A549 treated with CpdA at 1 μM for 4 hours (cell line): ENCODE measurements around the gene PGS1. TPM values are rescaled to one million over a fixed set of nuclear protein-coding genes. Genes with fewer than 3 reads are reported as not detected.

Source experiments
- total RNA-seq: library from RNA; stranded (reverse); fragments of 200-300 nt; extraction: Qiagen RNA extraction; gene quantifications from 5 replicates; pipeline ENCODE4 v1.2.3, GENCODE V29; 2022; ENCODE audit warnings: low read depth

Gene PGS1
- total RNA-seq: 21.8 to 28.7 TPM (median 28.0 TPM) in 5 replicates

DNA sequence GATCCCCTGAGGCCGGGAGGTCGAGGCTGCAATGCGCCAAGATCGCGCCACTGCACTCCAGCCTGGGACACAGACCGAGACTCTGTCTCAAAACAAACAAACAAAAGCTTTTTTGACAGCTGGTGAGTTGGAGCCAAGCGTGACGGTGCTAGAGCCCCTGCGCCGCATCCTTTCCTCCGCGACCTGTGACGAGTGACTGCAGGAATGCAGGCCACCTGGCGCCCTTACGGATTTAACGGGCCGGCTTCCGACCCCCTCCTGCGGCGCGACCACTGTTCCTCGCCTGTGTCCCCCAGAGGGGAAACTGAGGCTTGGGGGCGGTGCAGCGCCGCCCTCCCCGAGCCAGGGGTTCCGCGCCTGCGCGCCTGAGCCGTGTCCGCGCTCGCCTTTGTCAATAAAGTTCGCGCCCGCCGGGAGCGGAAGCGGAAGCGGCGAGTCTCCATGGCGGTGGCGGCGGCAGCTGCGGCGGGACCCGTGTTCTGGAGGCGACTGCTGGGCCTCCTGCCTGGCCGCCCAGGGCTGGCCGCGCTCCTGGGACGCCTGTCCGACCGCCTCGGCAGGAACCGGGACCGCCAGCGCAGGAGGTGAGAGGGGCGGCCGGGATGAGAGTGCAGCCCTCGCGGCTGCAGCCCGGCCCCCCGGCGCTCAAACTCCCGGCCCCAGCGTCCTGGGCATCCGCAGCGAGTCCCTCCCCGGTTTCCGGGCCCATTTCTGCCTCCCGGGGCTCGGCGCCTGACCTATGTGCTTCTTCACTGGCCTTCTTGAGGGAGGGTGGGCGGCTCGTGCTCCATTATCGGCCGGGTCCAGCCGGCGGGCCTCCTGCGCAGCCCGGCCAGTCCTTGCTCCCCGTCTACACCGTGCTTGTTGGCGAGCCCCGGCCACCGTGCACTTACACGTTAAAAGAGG is at the start of gene PGS1:
Gene PGS1 (plus strand): TSS at position 425 of the 906 bp plus-strand sequence. CDS start 17 bp downstream, at position 442.

GRCh38 chr17:78359997-78360370 is 18.5 kb upstream of the PGS1 start, which contains the start of gene SOCS3:
Gene SOCS3 (minus strand): TSS chr17:78360077. CDS start chr17:78359095, 982 bp downstream.

Other genes starting within 250 kb of the PGS1 start
- gene TMC6, start 249.9 kb upstream of the PGS1 start, total RNA-seq: 8.5 to 11.4 TPM (median 10.5 TPM) in 5 replicates
- 0.22 to 0.43 TPM (median 0.38 TPM) in 5 replicates for gene TMC8, start 247.9 kb upstream of the PGS1 start, total RNA-seq
- not detected in 5 replicates for gene C17orf99, start 232.3 kb upstream of the PGS1 start, total RNA-seq
- 110 to 207 TPM (median 195 TPM) in 5 replicates for gene SYNGR2, start 210.1 kb upstream of the PGS1 start, total RNA-seq
- gene TK1, start 191.6 kb upstream of the PGS1 start, total RNA-seq: 213 to 277 TPM (median 227 TPM) in 5 replicates
- gene AFMID, start 191.3 kb upstream of the PGS1 start, total RNA-seq: 41.9 to 63.1 TPM (median 42.2 TPM) in 5 replicates
- gene BIRC5, start 164.4 kb upstream of the PGS1 start, total RNA-seq: 101 to 114 TPM (median 110 TPM) in 5 replicates
- gene TMEM235, start 147.0 kb upstream of the PGS1 start, total RNA-seq: not detected in 5 replicates
- 33.3 to 47.2 TPM (median 40.3 TPM) in 5 replicates for gene SOCS3, start 18.6 kb upstream of the PGS1 start, total RNA-seq
- gene DNAH17, start 198.7 kb downstream of the PGS1 start, total RNA-seq: 1.4 to 2.6 TPM (median 1.5 TPM) in 5 replicates